ENCODE data around the gene MEOX1.

- no peak for TF ChIP-seq CTCF (IDR thresholded peaks at IDR 0.05)
- TF ChIP-seq POLR2A (IDR thresholded peaks at IDR 0.05), result no peak
- no peak for TF ChIP-seq EP300 (IDR thresholded peaks at IDR 0.05)
Observed at GRCh38 chr17:43689131-43689530, 27.4 kb upstream of the MEOX1 start.
